ENCODE measurements around the gene LPP.

Gene LPP

GRCh38 chr3:188304501-188304900, 150.5 kb downstream of the LPP start:
- DNase-seq, result no peak

GRCh38 chr3:188305220-188305619, 151.3 kb downstream of the LPP start:
- no peak for DNase-seq

GRCh38 chr3:188306435-188307005, 152.6 kb downstream of the LPP start:
- no peak for DNase-seq

- DNase-seq, result no peak
These were observed 155.7 kb downstream of the LPP start for GRCh38 chr3:188309437-188310269.

- DNase-seq, result no peak
These were observed 156.3 kb downstream of the LPP start for GRCh38 chr3:188310270-188310710.

GRCh38 chr3:188315553-188315952, 161.6 kb downstream of the LPP start:
- DNase-seq, result no peak

GRCh38 chr3:188316021-188316722, 162.2 kb downstream of the LPP start:
- DNase-seq, result no peak

- no peak for DNase-seq
These were observed 162.7 kb downstream of the LPP start for GRCh38 chr3:188316723-188317070.

- DNase-seq, result no peak
These were observed 165.6 kb downstream of the LPP start for GRCh38 chr3:188319569-188319968.

GRCh38 chr3:188320757-188321156, 166.8 kb downstream of the LPP start:
- no peak for DNase-seq

- no peak for DNase-seq
These were observed 167.3 kb downstream of the LPP start for GRCh38 chr3:188321258-188321657.

- no peak for DNase-seq
These were observed 168.4 kb downstream of the LPP start for GRCh38 chr3:188322135-188322887.

GRCh38 chr3:188323067-188323842, 169.3 kb downstream of the LPP start:
- no peak for DNase-seq

GRCh38 chr3:188326111-188326510, 172.2 kb downstream of the LPP start:
- no peak for DNase-seq

- no peak for DNase-seq
These were observed 173.0 kb downstream of the LPP start for GRCh38 chr3:188326968-188327367.

GRCh38 chr3:188327433-188327832, 173.5 kb downstream of the LPP start:
- no peak for DNase-seq

GRCh38 chr3:188330138-188330537, 176.2 kb downstream of the LPP start:
- no peak for DNase-seq

GRCh38 chr3:188331166-188331565, 177.2 kb downstream of the LPP start:
- DNase-seq, result no peak

- no peak for DNase-seq
These were observed 178.1 kb downstream of the LPP start for GRCh38 chr3:188332085-188332484.

- DNase-seq, result no peak
These were observed 181.7 kb downstream of the LPP start for GRCh38 chr3:188335656-188336055.

GRCh38 chr3:188336178-188336577, 182.2 kb downstream of the LPP start:
- no peak for DNase-seq

GRCh38 chr3:188337232-188337631, 183.3 kb downstream of the LPP start:
- DNase-seq, result no peak
